GM19025 (cell line): Measurements from ENCODE around the gene MYF6.

ENCODE experiments used
- ATAC-seq: cut with Tn5 transposase; IDR thresholded peaks from one replicate; pipeline ENCODE4 v1.9.1; 2021; ENCODE audit warnings: mild to moderate bottlenecking, low read depth, moderate library complexity; ENCODE audit not compliant: unreplicated experiment

MYF6 gene

DNA sequence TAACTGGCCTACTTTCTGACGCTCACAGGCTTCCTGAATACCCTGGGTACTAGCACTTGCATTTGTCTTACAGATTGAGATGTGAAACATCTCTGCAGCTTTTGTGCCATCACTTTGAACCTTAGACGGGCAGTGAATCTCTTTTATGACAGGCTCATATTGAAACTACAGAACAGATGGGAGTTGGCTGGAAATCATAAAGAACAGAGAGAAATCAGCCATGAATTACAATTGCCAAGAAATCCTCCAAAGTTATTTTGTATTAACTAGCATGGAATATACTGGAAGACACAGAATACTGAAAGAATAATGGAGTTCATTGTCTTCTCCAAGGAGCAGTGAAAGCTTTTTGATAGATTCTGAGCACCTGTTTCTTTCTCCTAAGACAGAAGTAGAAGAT lies 42.0 kb downstream of the MYF6 start:
- ATAC-seq, result no peak

DNA sequence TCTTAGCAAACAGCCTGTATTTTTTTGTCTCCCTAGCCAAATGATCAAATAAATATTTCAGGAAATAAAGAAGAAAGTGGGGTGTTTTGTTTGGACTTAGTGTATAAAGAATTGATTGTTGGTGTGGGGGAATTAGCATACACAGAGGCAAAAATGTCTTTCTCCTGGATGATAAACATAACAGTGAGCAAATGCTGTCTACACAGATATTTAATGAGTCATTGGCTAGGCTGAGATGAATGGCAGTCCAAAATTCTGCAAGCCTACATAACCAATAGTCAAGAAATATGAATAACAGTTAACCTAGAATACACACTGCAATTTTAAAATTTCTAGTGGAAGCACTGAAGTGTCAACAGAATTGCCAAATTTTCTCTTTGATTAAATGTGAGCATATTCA lies 45.0 kb downstream of the MYF6 start:
- no peak for ATAC-seq

DNA sequence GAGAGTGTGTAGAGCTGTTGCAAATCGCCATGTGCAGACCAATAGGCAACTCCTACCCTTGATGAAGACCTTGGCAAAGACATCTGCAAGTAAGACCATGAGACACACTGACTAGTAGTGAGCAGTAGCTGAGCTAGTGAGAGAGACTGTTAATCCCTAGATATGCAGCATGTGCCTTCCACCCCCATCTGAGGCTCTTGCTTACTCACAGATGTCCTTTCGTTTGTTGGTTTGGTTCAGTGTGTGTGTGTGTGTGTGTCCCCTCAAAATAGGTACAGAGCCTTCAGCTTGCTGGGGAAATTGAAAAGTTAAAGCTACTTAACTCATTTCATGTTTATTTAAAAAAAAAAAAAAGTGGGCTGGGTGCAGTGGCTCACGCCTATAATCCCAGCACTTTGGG lies 46.8 kb downstream of the MYF6 start:
- ATAC-seq, result no peak

DNA sequence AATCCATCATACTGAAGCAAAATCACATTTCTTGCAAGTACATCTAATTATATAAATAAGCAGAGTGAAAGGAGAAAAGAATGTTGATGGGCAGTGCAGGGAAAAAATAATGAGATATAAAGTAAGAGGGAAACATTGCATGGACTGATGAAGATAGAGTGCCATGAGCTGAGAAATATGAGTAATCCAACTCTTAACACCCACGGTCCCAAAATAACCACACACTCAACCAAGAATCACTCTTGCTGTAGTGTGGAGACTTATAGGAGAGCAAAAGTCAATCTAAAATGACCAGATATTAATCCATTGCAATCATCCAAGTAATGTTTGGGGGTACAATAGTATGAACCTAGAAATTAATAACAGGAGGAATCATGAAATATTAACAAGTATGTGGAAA lies 49.4 kb downstream of the MYF6 start:
- ATAC-seq, result no peak
